PC-9 (cell line): ENCODE measurements around the gene KIN. TPM values are rescaled to one million over a fixed set of nuclear protein-coding genes. Genes with fewer than 3 reads are reported as not detected.

Experiments used
- Bru-seq: library from RNA; stranded (reverse); fragments of 400-500 nt; gene quantifications from one replicate; lab custom pipeline; 2021; lab: Mats Ljungman, UMichigan
- BruChase-seq, 2 experiments: library from RNA; stranded (reverse); fragments of 400-500 nt; gene quantifications; one replicate each; lab custom pipeline; 2021; lab: Mats Ljungman, UMichigan
- BruUV-seq: library from RNA; stranded (reverse); fragments of 400-500 nt; replicated peaks from 2 replicates; lab custom pipeline; 2021; lab: Mats Ljungman, UMichigan
- CTCF ChIA-PET: fragments of 300-600 bp; sonication (Branson Sonifier 250); formaldehyde crosslinking; loops from one replicate; lab custom pipeline; 2022; ENCODE audit warnings: antibody characterized with exemption; lab: Charles Lee
- POLR2A ChIA-PET: fragments of 300-600 bp; sonication (Branson Sonifier 250); formaldehyde crosslinking; loops from one replicate; lab custom pipeline; 2022; ENCODE audit warnings: antibody characterized with exemption; ENCODE audit not compliant: unreplicated experiment; lab: Charles Lee
- DNase-seq, 2 experiments: peaks; one replicate each; pipeline versions ENCODE4 v3.0.0 to v3.0.0-alpha.2; 2015 to 2022; ENCODE audit warnings: mixed read lengths in 1 of 2
- H2AFZ ChIP-seq: fragments of 200-600 bp; sonication (generic); 2 replicates; pipeline ENCODE4 v1.8.1; 2017; ENCODE audit warnings: antibody characterized with exemption
- H3F3A ChIP-seq: fragments of 200-600 bp; sonication (generic); 2 replicates; pipeline ENCODE4 v1.8.1; 2017; ENCODE audit warnings: antibody characterized with exemption, mild to moderate bottlenecking, low read depth; ENCODE audit not compliant: insufficient read depth
- H3K27ac ChIP-seq: fragments of 200-600 bp; sonication (generic); 2 replicates; pipeline ENCODE4 v1.6.1; 2016; ENCODE audit warnings: mixed run types
- H3K27me3 ChIP-seq: fragments of 200-600 bp; sonication (generic); 2 replicates; pipeline ENCODE4 v1.6.1; 2016; ENCODE audit warnings: low read depth, mixed run types; ENCODE audit not compliant: insufficient read depth
- H3K36me3 ChIP-seq: fragments of 200-600 bp; sonication (generic); 2 replicates; pipeline ENCODE4 v1.6.1; 2016; ENCODE audit warnings: low read depth, mixed run types
- H3K4me1 ChIP-seq: fragments of 200-600 bp; sonication (generic); replicated peaks from 2 replicates; pipeline ENCODE4 v1.6.1; 2016; ENCODE audit warnings: mixed run types; ENCODE audit not compliant: insufficient read depth
- H3K4me2 ChIP-seq: fragments of 200-600 bp; sonication (generic); 2 replicates; pipeline ENCODE4 v1.6.1; 2017; ENCODE audit warnings: mixed run types
- H3K4me3 ChIP-seq: fragments of 200-600 bp; sonication (generic); 2 replicates; pipeline ENCODE4 v1.6.1; 2016; ENCODE audit warnings: mixed run types
- H3K79me2 ChIP-seq: fragments of 200-600 bp; sonication (generic); 2 replicates; pipeline ENCODE4 v1.6.1; 2017; ENCODE audit warnings: low read depth, mixed run types
- H3K9me2 ChIP-seq: fragments of 200-600 bp; sonication (generic); 2 replicates; pipeline ENCODE4 v1.8.1; 2017; ENCODE audit warnings: mild to moderate bottlenecking; ENCODE audit not compliant: insufficient read depth
- H3K9me3 ChIP-seq: fragments of 200-600 bp; sonication (generic); 2 replicates; pipeline ENCODE4 v1.8.1; 2016; ENCODE audit warnings: low read depth; ENCODE audit not compliant: insufficient read depth
- H4K20me1 ChIP-seq: fragments of 200-600 bp; sonication (generic); 2 replicates; pipeline ENCODE4 v1.8.1; 2017; ENCODE audit not compliant: insufficient read depth
- EZH2 ChIP-seq: fragments of 200-600 bp; sonication (generic); IDR thresholded peaks from 2 replicates; pipeline ENCODE4 v1.8.0; 2017; ENCODE audit warnings: antibody characterized with exemption, low read depth
- intact Hi-C: fragments of 100-400 bp; cut with micrococcal nuclease; formaldehyde crosslinking; loops from one replicate; pipeline ENCODE4 v1.10.0; 2022; ENCODE audit not compliant: unreplicated experiment
- long read RNA-seq: library from polyadenylated mRNA; stranded (forward); transcript quantifications from one replicate; pipeline ENCODE4 v2.0.0, GENCODE V29; 2022
- total RNA-seq: library from RNA; stranded (reverse); gene quantifications from 2 replicates; pipeline ENCODE4 v1.2.3, GENCODE V29; 2021
- TF ChIP-seq, protein P1 (sequence below): fragments of 200-600 bp; sonication (generic); conservative IDR thresholded peaks from 2 replicates; pipeline ENCODE4 v1.6.1; 2017; ENCODE audit warnings: mixed run types, antibody characterized with exemption, mild to moderate bottlenecking, moderate library complexity

KIN gene, protein sequence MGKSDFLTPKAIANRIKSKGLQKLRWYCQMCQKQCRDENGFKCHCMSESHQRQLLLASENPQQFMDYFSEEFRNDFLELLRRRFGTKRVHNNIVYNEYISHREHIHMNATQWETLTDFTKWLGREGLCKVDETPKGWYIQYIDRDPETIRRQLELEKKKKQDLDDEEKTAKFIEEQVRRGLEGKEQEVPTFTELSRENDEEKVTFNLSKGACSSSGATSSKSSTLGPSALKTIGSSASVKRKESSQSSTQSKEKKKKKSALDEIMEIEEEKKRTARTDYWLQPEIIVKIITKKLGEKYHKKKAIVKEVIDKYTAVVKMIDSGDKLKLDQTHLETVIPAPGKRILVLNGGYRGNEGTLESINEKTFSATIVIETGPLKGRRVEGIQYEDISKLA
- total RNA-seq (7.5 and 10.4 TPM in 2 replicates), Bru-seq, nascent RNA (percentile 82 among the genes with signal in this experiment), BruChase-seq, experiment 1, labeled RNA remaining after a 2-hour chase (percentile 84 among the genes with signal in this experiment), BruChase-seq, experiment 2, labeled RNA remaining after a 6-hour chase (percentile 74 among the genes with signal in this experiment)
- long read RNA-seq, full-length matches to known transcripts = 9 of 14 reads
- long read RNA-seq, partial matches to known transcripts = 1 of 14 reads
- long read RNA-seq, other reads (novel, unspliced or antisense) = 4 of 14 reads

DNA sequence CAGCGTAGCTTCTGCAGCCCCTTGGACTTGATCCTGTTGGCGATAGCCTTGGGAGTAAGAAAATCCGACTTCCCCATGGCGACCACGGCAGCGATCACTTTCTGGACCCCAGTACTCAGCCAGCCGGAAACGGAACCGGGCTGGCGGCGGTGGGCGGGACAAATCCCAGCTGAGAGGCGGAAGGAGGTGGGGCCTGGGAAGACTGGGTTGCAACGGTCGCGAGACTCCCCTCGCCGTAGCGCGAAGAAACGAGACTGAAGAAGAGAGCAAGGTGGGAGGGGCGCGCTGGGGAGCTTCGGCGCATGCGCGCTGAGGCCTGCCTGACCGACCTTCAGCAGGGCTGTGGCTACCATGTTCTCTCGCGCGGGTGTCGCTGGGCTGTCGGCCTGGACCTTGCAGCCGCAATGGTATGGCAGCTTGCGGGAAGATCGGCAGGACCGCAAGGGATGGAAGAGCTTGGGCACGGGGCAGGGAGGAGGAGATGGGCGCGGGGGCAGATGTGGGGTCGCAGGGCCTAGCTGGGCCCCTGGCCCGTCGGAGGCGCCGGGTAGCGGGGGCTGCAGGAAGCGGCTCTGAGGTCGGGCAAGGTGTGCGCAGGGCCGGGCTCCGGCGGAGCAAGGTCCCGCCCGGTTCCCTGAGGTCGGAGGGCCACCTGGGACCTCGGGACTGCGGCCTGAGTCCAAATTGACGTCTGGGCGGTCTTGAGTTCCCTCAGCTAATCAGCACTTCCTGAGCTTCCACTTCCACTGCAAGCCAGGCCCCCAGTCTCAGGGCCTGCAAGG is at the start of gene KIN, which contains the start of gene ATP5F1C:
Gene KIN (minus strand): TSS at position 137 of the 782 bp plus-strand sequence. CDS start 60 bp downstream, at position 77.
Gene ATP5F1C (plus strand): TSS at position 321 of the 782 bp plus-strand sequence. CDS start 31 bp downstream, at position 352.
- no peaks in the 10 kb centered on the region for H3K27me3 ChIP-seq
- ChIA-PET CTCF (no interaction called here), POLR2A (interaction anchor here (0.6 to 1.1 kb wide), 6 partner anchors 21 to 1497 kb away, joined by 3 to 19 read pairs (median 5); no protein-coding TSS in a partner anchor)
- peak within 1 kb of the TSS; percentile 91 for H2AFZ ChIP-seq
- TF ChIP-seq EZH2 = no peak
- TF ChIP-seq, protein P1, sequence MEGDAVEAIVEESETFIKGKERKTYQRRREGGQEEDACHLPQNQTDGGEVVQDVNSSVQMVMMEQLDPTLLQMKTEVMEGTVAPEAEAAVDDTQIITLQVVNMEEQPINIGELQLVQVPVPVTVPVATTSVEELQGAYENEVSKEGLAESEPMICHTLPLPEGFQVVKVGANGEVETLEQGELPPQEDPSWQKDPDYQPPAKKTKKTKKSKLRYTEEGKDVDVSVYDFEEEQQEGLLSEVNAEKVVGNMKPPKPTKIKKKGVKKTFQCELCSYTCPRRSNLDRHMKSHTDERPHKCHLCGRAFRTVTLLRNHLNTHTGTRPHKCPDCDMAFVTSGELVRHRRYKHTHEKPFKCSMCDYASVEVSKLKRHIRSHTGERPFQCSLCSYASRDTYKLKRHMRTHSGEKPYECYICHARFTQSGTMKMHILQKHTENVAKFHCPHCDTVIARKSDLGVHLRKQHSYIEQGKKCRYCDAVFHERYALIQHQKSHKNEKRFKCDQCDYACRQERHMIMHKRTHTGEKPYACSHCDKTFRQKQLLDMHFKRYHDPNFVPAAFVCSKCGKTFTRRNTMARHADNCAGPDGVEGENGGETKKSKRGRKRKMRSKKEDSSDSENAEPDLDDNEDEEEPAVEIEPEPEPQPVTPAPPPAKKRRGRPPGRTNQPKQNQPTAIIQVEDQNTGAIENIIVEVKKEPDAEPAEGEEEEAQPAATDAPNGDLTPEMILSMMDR = no peak
- H3K36me3 ChIP-seq = 0 out of 2 replicates have a peak, but pooled peaks cover 3% of the 10 kb centered on the region
- H3K9me3 ChIP-seq = no peaks in the 10 kb centered on the region
- H3K4me1 ChIP-seq = peaks cover 10% of the 10 kb centered on the region
- no peaks in the 10 kb centered on the region for H3F3A ChIP-seq
- DNase-seq = peak; percentile 80 to 95
- H3K9me2 ChIP-seq = no peaks in the 10 kb centered on the region
- H3K27ac ChIP-seq = peak within 1 kb of the TSS; percentile 12; the same call in 1 of the 2 replicates
- peak within 1 kb of the TSS; percentile 94 for H3K4me2 ChIP-seq
- intact Hi-C loops = loop anchor here (1.0 kb wide), 1 partner anchor 30 kb away; the partner anchor contains the start of gene TAF3
- H3K4me3 ChIP-seq = peak within 1 kb of the TSS; percentile 80
- no TSS peak for BruUV-seq
- H4K20me1 ChIP-seq = peaks cover 12% of the 10 kb centered on the region
- peaks cover 91% of the 10 kb centered on the region for H3K79me2 ChIP-seq

DNA sequence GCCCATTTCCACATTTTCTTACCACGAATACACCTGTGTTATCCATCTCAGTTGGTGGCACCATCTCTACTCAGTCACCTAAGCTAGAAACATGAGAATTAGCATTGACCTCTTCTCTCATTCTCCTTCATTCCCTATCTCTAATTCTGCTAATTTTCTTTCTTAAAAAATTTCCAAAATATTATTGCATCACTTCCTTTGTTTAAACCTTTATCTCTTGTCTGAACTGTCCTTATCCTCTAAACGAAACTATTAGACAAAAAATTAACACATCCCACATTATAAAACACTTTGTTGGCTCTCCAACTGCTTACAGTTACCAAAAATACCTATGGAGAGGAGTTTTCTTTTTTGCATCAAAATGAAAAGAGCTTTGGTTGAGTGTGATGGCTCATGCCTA is 48.8 kb upstream of the KIN start:
- Histone ChIP-seq H3K4me3 (no peak overlapping the region), H3F3A (no peaks in the 10 kb centered on the region), H2AFZ (no peak overlapping the region), H3K79me2 (no peaks in the 10 kb centered on the region), H3K4me2 (no peak overlapping the region), H3K36me3 (no peaks in the 10 kb centered on the region), H4K20me1 (no peaks in the 10 kb centered on the region), H3K9me3 (no peaks in the 10 kb centered on the region), H3K9me2 (no peaks in the 10 kb centered on the region), H3K27ac (no peak overlapping the region), H3K4me1 (no peaks in the 10 kb centered on the region), H3K27me3 (no peaks in the 10 kb centered on the region)
- no TSS peak for BruUV-seq
- ChIA-PET POLR2A (no interaction called here), CTCF (interaction anchor here (0.6 kb wide), 1 partner anchor 32 kb away, joined by 4 read pairs; no protein-coding TSS in a partner anchor)
- DNase-seq = no peak
- no peak for TF ChIP-seq EZH2
- TF ChIP-seq, protein P1 = no peak
- intact Hi-C loops = no loop called here

DNA sequence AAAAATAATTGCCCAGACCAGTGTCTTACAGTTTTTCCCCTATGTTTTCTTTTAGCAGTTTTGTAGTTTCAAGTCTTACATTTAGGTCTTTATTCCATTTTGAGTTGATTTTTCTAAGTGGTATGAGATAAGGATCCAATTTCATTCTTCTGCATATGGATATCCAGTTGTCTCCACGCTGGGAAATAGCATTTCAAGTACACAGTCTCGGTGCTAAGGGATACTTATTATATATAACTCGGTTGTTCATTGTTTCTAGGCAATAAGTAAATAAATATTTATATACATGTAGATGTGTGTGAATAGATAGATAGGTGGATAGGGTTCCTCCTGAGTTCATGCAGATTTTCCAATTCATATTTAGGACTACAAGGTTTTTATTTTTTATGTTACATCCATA is 46.5 kb upstream of the KIN start:
- H3K9me3 ChIP-seq = no peaks in the 10 kb centered on the region
- H3K4me2 ChIP-seq = no peak overlapping the region
- intact Hi-C loops = no loop called here
- BruUV-seq = no TSS peak
- no peaks in the 10 kb centered on the region for H3K9me2 ChIP-seq
- no peaks in the 10 kb centered on the region for H3F3A ChIP-seq
- no peaks in the 10 kb centered on the region for H3K27me3 ChIP-seq
- H2AFZ ChIP-seq = no peak overlapping the region
- TF ChIP-seq, protein P1 = no peak
- no peak for TF ChIP-seq EZH2
- POLR2A ChIA-PET = no interaction called here
- no peaks in the 10 kb centered on the region for H3K36me3 ChIP-seq
- CTCF ChIA-PET = no interaction called here
- H3K4me3 ChIP-seq = no peak overlapping the region
- H3K79me2 ChIP-seq = no peaks in the 10 kb centered on the region
- no peak overlapping the region for H3K27ac ChIP-seq
- no peaks in the 10 kb centered on the region for H4K20me1 ChIP-seq
- no peak for DNase-seq
- no peaks in the 10 kb centered on the region for H3K4me1 ChIP-seq
